Measurements from ENCODE around the gene LENEP.

The LENEP gene

DNA sequence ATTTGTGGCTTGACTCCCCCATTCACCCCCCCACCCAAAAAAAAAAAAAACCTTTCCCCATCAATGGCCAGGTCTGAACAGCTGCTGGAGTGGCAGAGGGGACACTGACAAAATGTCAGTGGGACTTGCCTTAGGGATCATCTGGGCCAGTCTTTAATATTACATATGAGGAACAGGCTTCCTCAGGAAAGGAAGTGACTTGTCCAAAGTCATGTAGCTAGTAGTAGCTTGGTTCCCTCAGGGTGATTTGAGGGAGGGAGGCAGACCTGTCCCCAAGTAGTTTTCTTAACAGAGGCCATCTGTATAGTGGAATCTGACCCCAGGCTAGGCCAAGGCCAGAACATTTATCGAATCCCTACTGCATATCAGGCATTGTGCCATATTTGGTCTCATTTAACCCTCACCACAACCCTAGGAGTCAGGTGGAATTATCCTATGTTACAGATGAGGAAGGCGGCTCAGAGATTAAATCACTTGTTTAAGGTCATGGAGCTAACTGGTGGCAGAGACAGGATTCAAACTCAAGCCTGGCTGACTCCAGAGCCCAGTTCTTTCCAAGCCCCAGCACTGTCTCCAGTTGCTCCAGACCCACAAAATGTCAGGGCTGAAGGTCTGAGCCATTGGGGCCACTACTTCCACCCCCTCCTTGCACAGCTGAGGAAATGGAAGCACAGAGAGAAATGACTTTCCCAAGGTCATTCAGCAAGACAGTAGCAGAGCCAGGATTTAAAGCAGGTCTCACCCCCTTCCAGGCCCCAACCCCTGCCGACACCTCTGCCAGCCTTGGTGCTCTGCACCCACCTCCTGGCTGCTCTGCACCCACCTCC lies 19.6 kb downstream of the LENEP start:
- no peak for DNase-seq

- DNase-seq, result no peak
These were observed 20.2 kb downstream of the LENEP start for GRCh38 chr1:155013632-155014031.

DNA sequence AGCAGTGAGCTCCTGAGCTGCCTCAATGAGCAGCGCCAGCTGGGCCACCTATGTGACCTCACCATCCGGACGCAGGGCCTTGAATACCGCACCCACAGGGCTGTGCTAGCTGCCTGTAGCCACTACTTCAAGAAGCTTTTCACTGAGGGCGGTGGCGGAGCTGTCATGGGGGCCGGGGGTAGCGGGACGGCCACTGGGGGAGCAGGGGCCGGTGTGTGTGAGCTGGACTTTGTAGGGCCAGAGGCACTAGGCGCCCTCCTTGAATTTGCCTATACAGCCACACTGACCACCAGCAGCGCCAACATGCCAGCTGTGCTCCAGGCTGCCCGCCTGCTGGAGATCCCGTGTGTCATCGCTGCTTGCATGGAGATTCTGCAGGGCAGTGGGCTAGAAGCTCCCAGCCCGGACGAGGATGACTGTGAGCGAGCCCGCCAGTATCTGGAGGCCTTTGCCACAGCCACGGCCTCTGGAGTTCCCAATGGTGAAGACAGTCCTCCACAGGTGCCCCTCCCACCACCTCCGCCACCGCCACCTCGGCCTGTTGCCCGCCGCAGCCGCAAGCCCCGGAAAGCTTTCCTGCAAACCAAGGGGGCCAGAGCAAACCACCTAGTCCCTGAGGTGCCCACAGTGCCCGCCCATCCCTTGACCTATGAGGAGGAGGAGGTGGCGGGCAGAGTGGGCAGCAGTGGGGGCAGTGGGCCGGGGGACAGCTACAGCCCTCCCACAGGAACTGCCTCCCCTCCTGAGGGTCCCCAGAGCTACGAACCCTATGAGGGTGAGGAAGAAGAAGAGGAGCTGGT lies 21.5 kb downstream of the LENEP start:
- no peak for DNase-seq

- DNase-seq, result no peak
These were observed 22.3 kb downstream of the LENEP start for GRCh38 chr1:155015527-155016230.

GRCh38 chr1:155016231-155016831 lies 22.9 kb downstream of the LENEP start:
- DNase-seq, result no peak

GRCh38 chr1:155017041-155017945 lies 23.9 kb downstream of the LENEP start:
- peak; percentile 84 for DNase-seq

- no peak for DNase-seq
These were observed 24.5 kb downstream of the LENEP start for GRCh38 chr1:155017946-155018316.

- DNase-seq, result no peak
These were observed 25.4 kb downstream of the LENEP start for GRCh38 chr1:155018617-155019348.

DNA sequence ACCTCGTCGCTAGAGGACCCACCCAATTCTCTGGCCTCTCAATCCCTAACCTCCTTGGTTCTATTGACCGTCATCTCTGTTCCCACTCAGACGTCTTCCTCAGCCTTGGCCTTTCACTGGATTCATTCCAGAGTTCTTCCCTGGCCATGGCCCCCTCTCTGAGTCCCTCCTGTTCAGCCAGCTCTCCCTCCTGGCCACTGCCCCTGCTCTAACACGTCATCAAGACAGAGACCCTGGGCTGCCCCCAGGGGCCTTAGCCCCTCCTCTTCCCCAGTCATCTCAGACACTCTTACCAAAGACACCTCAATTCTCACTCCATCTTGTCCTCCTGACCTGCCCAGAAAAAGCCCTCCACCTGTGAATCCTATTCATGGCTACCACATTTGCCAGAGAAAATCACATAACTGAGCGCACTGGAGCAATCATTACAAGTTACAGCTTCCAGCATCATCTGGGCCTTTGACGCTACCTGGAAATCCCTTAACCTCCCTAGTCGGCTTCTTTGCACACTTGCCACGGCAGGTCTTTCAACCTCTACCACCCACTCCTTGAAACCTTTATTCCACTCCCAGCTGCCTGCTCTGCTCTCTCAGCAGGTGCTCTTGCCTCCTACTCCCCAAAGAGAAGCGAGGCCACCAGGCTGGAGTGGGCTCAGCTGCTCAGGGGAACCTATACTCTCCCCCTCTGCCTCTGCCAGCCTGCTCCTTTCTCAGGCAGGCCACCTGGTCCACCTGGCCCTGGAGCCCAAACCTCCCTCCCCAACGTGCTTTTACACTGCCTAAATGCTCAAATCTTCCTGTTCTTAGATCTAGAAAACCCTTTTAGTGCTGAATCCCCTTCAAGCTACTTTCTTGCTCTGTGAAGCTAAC lies 26.2 kb downstream of the LENEP start:
- DNase-seq, result no peak

DNA sequence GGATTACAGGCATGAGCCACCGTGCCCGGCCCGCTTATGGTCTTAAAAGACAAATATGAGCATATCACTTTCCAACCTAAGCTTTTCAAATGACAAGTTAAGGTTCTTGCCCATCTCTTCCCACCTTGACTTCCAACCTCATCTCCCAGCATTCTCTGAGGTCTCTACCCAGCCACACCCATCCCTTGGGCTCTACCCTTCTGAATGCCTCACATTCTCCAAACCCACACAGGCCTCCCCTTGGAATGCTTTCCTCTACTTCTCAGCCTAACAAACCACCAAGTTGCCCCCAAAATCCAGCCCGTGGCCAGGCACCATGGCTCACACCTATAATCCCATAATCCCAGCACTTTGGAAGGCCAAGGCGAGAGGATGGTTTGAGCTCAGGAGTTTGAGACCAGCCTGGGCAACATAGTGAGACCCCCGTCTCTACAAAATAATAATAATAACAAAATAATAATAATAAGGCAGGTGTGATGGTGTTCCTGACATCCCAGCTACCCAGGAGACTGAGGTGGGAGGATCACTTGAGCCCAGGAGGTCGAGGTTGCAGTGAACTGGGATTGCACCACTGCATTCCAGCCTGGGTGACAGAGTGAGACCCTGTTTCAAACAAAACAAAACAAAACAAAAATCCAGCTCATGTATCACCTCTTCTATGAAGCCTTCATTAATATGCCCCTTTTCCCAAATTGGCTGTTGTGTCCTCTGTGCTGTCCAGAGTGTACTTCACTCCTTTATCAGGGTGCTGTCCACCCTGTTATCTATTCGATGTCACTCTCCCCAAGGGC lies 28.9 kb downstream of the LENEP start:
- no peak for DNase-seq

GRCh38 chr1:155022927-155023236 lies 29.5 kb downstream of the LENEP start:
- DNase-seq, result peak; percentile 13

- no peak for DNase-seq
These were observed 30.2 kb downstream of the LENEP start for GRCh38 chr1:155023627-155024026.

DNA sequence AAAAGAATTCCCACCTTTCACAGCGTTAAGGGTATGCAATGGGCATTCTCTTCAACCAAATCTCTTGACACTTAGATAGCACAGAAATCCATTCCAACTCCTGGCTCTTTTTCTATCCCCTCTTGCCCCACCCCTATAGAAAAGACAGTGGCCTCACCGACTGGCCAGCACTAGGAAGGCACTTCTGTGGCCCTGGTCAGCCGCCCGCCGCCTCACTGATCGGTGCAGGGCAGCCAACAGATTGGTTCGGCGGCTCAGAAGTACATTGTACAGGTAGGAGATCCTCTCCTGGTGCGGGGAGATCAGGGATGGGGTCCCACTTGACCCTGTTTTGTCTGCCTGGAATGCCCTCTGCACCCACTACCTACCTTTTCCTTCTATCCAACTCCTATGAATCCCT lies 30.9 kb downstream of the LENEP start:
- DNase-seq, result no peak

DNA sequence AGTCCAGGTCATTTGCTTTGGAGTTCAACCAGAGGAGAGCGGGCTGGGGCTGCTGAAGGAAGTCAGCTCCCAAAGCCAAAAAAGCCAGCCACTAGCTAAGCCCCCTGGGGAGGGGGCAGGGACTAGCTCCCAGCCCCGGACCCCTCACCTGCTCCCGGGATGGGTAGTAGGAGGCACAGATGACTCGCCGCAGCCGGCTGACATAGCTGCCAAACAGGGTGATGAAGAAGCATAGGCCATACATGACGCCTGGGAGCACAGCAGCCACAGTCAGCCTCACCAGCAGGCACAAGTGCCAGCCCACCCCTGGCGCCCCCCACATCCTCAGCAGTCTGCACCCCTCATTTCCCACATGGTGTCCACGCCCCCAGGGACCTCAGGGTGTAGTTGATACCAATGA lies 32.8 kb downstream of the LENEP start:
- DNase-seq, result no peak

DNA sequence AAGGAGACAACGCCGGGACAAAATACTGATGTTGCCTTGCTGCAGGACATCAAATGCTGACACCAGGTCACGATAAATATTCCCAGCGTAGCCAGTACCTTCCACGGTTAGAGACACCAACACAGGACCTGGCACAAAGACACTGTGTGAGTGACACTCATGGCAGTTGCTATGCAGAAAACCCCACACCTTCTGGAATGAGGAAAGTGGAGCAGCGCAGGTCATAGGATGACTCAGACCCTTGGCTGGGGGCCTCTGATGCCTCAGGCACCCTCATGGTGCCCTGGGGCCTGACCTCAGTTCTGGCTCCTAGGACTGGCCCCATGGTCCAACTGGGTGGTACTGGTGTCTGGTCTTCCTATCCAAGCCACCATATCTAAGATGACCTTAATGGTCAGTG lies 33.2 kb downstream of the LENEP start:
- no peak for DNase-seq

DNA sequence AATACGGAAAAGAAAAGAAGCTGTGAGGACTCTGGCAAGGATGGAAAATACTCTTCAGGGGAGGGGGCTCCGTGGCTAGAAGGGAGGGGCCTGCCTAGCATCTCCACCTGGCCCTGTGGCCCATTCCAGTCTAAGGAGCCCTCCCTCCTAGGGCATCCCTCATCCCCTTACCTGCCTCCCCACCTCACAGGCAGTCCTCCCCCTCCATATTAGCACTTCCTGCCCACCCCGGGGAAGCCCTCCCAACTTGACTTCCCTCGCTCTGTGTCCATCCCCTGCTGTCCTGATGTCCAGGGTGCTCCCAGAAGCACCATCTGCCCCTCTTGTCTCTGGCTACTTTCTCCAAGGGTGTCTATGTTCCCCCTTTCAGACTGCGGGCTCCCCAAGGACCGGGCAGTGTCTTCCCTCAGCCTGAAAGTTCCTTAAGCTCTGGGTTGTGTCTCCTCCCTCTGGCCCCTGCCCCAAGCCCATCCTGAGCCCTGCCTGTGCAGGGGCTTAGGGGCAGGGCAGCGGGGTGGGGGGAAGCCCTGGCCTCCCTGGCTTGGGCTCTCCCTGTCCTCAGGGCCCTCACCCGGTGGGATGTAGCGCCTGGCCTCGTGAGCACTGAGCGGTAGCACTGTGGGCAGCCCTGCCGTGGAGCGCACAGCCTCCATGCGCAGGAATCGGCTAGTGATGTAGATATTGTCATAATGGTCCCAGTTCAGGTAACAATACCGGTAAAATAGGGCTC lies 36.3 kb downstream of the LENEP start:
- DNase-seq, result no peak

- no peak for DNase-seq
These were observed 36.9 kb downstream of the LENEP start for GRCh38 chr1:155030243-155030795.

DNA sequence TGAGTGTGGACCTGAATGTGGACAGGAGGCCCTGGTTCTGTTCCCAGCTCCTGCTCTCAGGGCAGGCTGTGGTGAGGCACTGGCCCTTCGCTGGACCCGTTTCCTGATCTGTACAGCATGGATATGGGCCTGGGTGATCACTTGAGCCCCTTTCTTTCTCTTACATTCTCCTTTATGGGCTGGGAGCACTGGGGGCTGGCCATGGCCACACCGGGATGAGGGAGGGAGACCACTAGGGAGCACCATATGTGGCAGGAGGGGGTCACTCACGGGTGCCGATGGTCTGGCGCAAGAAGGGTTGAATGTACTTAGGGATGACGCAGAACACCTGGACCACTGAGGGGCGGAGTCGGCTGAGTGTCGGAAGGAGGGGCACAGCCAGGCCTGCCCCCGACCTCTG lies 37.5 kb downstream of the LENEP start:
- no peak for DNase-seq

GRCh38 chr1:155032886-155033285 lies 39.5 kb downstream of the LENEP start:
- DNase-seq, result no peak

All from NCI-H146 (cell line).